ENCODE measurements around the gene GBGT1.
A peak's percentile ranks its signal among the peaks of the same experiment; 100 is the strongest.

Gene GBGT1

GRCh38 chr9:133141833-133142595, 21.7 kb downstream of the GBGT1 start:
- peak; percentile 55 for DNase-seq

DNA sequence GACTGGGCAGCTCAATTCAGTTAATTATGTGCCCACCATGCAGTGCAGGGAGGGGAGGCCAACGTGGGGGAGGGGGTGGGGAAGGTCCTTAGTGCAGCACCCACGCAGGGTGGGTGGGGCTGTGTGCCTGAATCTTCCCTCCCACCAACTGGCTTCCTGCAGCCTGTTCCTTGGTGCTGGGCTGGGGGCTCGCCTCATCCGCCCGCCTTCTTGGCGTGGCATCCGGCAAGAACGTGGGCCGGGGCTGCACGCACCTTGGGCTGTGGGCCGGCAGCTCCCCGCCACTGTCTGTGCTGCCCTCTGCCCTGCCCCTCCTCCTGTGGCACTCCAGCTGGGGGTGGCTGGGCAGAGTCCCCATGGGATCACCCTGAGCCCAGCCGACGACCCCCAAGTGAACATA, 23.1 kb downstream of the GBGT1 start:
- no peak for DNase-seq

- no peak for DNase-seq
Observed at GRCh38 chr9:133140174-133140505, 23.6 kb downstream of the GBGT1 start.

DNA sequence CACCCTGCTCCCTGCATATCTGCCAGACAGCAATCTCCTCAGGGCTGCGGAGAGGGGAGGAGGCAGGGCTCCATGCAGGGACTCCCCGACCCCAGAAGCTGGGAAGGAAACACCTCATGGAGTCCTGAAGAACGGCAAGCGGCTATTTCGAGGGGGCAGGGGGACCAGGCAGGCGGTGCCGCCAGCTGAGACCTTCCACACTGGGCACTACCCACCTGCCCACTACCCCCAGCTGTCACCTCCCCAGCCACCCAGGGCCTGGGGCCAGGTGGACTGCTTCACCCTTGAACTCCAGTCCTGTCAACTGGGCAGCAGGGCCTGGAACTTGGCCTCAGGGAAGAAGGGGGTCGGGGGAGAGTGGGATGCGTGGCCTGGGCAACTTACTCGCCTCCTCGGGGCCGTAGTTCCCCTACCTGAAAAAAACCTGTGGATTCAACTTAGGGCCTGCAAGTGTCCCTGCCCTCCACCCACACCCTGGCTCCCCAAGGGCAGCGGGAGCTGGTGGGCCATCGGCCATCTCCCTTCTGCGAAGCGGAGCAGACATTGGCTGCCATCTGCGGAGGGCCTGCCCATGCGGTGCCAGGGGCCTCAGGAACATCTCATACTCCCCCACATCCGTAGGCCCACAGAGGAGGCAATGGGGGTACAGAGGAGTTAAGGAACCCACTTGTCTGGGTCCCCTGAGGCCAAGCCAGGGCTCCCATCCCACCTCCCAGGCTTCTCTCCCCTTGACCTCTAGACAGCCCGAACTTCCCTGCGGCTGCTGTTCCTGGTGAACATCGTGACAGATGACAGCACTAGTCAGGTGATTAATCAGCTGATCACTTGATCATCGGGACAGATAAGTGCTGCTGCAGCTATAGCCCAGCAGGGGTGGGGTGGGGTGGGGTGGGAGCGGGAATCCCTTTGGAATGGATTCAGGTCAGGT, 24.2 kb downstream of the GBGT1 start:
- DNase-seq: no peak

- peak; percentile 66 for DNase-seq
Observed at GRCh38 chr9:133137451-133138231, 26.1 kb downstream of the GBGT1 start.

- peak; percentile 81 for DNase-seq
Observed at GRCh38 chr9:133135146-133135745, 28.5 kb downstream of the GBGT1 start.

GRCh38 chr9:133134388-133135145, 29.1 kb downstream of the GBGT1 start:
- no peak for DNase-seq

DNA sequence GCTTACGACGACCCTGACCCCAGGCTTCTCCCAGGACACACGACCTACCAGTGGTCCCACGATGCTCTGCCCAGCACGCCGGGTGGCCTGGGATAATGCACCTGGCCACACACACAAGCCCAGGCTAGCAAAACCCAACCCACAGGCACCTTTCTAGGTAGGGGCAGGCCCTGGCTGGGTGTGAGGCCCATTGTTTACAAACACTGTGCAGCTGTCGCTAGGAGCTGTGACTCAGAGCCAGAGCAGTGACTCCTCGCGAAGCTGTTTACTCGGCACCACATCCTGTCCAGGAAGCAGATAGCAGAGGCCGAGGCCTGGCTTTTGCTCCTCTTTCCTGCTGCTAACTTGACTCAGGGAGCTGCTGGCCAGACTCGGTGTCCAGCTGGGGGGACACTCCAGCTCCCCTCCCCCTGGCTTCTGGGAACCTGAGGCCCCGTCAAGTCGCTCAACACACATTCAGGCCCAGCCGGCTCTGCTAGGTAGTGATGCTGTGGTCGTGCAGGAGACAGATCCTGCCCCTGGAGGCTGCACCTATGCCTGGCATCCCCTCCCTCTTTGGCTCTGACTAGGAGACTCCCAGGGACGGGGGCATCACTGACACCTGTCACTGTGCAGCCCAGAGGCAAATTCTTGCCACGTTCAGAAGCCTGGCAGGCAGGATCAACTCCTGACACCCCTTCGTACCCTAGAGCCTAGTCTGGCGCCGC, 29.9 kb downstream of the GBGT1 start:
- peak; percentile 86 for DNase-seq

GRCh38 chr9:133132174-133132573, 31.5 kb downstream of the GBGT1 start:
- no peak for DNase-seq

GRCh38 chr9:133131506-133131905, 32.2 kb downstream of the GBGT1 start:
- no peak for DNase-seq

GRCh38 chr9:133130685-133131244, 32.9 kb downstream of the GBGT1 start:
- no peak for DNase-seq

DNA sequence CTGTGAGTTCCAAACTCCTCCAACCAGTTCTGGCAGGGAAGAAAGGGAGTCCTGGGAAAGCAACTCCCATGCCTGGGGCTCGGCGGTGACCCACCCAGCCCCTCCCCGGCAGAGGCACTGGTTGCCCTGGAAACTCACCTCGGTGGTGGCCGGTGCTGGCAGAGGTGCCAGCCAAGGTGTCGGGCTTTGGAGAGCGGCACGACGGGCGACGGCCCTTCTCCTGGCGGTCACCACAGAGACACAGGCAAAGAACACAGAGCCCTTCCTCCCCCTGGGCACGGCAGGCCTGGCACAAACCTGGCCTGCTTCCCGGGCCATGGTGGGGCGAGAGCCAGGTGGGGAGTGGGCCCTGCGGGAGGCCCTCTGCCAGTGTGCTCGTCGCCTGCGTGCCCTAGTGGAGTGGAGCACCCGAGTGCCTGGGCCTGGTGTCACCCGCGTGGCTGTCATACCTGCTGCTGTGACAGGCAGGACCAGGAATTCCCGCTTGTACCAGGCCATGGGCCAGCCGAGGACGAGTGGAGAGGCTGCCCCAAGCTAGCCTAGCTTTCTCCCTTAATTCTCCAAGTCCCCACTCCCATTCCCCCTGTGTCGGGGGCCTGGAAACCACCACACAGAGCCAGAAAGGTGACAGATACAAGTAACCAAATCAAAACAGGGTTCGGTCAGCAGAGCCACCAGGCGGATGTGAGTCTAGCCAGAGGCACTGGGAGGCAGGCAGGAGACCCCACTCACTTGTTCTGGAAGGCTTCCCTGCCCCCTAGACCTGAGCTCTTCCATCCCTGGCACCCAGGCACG, 34.5 kb downstream of the GBGT1 start:
- no peak for DNase-seq

DNA sequence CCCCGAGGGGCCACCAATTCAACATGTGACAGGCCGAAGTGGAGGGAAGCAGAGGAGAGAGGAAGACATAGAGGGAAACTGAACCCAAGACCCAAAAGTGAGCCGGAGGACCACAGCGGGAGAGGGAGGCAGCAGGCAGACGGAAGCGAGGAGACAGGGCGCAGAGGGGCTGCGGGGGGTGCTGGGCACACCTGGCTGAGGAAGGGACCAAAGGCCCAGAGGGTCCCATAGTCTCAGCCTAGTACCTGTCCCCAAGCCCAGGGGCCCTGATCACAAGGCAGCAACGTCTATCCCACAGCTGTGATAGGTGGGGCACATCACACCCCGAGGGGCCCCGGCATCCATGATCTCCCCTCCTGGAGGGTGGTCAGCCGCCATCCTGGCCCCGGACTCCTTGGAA, 35.6 kb downstream of the GBGT1 start:
- no peak for DNase-seq

- DNase-seq: no peak
Observed at GRCh38 chr9:133127340-133127981, 36.3 kb downstream of the GBGT1 start.

DNA sequence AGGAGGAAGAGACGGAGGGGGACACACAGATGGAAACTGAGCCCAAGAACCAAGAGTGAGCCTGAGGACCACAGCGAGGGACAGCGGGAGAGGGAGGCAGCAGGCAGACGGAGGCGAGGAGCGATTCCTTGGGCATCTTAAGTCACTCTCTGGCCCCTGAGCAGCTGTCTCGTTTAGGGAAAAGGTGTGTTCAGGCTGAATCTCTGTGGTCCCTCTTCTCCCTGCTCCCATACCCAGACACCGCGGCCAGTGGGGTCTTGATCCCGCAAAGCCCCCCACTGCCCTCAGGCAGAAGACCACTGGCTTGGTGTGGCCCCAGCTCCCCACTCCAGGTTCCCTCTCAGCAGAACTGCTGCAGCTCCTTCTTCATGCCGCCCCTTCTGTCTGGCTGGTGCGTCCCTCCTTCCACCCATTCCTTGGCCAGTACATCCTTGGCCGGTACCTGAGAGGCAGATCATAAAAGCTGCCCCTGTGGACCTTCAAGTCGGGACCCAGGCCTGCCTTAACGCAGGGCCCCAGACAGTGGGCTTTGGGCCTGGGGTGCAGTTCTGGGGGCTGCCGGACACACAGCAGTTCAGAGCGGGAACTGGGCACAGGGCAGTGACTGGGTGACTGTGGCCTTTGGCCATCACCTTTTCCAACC, 36.9 kb downstream of the GBGT1 start:
- DNase-seq: no peak

GRCh38 chr9:133125941-133126696, 37.6 kb downstream of the GBGT1 start:
- DNase-seq: peak; percentile 55

- no peak for DNase-seq
Observed at GRCh38 chr9:133124907-133125275, 38.8 kb downstream of the GBGT1 start.

GRCh38 chr9:133124123-133124906, 39.4 kb downstream of the GBGT1 start:
- peak; percentile 67 for DNase-seq
